Heart left ventricle (tissue), 16 donors: ENCODE results near the gene RNF207. TPM values are rescaled to one million over a fixed set of nuclear protein-coding genes. Genes with fewer than 3 reads are reported as not detected.

Experiments used
- ATAC-seq, 4 donors: fragments of 200-7000 bp; cut with Tn5 transposase; one replicate each; pipeline ENCODE4 v1.9.1; 2020 to 2022; ENCODE audit warnings: moderate library complexity in 4 of 4, mild to moderate bottlenecking in 3 of 4, moderate number of reproducible peaks in 1 of 4
- DNase-seq, 5 donors: peaks; one replicate each; pipeline ENCODE4 v3.0.0-alpha.2; 2020
- H3K27ac ChIP-seq, 12 donors: fragments of 200-600 bp; sonication (generic) in 4 of 12; one replicate each; pipeline versions ENCODE4 v1.5.0 to v1.8.0; 2016 to 2022; ENCODE audit warnings: mild to moderate bottlenecking in 2 of 12
- H3K27me3 ChIP-seq, 9 donors: fragments of 200-600 bp; sonication (generic) in 2 of 9; one replicate each; pipeline versions ENCODE4 v1.5.1 to v1.8.0; 2016 to 2022; ENCODE audit warnings: mild to moderate bottlenecking in 3 of 9
- H3K36me3 ChIP-seq, 9 donors: fragments of 200-600 bp; sonication (generic) in 2 of 9; one replicate each; pipeline versions ENCODE4 v1.5.0 to v1.8.0; 2018 to 2022; ENCODE audit warnings: mild to moderate bottlenecking in 2 of 9
- H3K4me1 ChIP-seq, 12 donors: fragments of 200-600 bp; sonication (generic) in 4 of 12; one replicate each; pipeline versions ENCODE4 v1.5.0 to v1.8.0; 2016 to 2022; ENCODE audit warnings: mild to moderate bottlenecking in 3 of 12
- H3K4me3 ChIP-seq, 12 donors: fragments of 200-600 bp; sonication (generic) in 4 of 12; one replicate each; pipeline versions ENCODE4 v1.5.0 to v1.8.0; 2017 to 2022; ENCODE audit warnings: mild to moderate bottlenecking in 9 of 12, moderate library complexity in 4 of 12
- H3K9me3 ChIP-seq, 12 donors: fragments of 200-600 bp; sonication (generic) in 4 of 12; one replicate each; pipeline versions ENCODE4 v1.5.0 to v1.8.0; 2016 to 2022; ENCODE audit warnings: mild to moderate bottlenecking in 1 of 12
- CTCF ChIP-seq, 12 donors: fragments of 200-600 bp; sonication (generic) in 4 of 12; IDR thresholded peaks; one replicate each; pipeline versions ENCODE4 v1.5.0 to v1.8.0; 2018 to 2022; ENCODE audit warnings: antibody characterized with exemption in 12 of 12, mild to moderate bottlenecking in 5 of 12
- POLR2A ChIP-seq, 2 donors: fragments of 450-650 bp; IDR thresholded peaks; one replicate each; pipeline ENCODE4 v1.6.1; 2017; ENCODE audit warnings: antibody characterized with exemption in 2 of 2, mild to moderate bottlenecking in 2 of 2, moderate library complexity in 2 of 2
- WGBS, 4 donors: extraction: QIAGEN DNeasy Blood & Tissue Kit in 2 of 4; methylation state at CpG; one replicate each; pipeline versions ENCODE4 v1.1.5 to v1.1.7; 2013 to 2018; 5-methylcytosine and 5-hydroxymethylcytosine counted together
- intact Hi-C, 10 donors: fragments of 100-400 bp; cut with DNase I; formaldehyde crosslinking; loops; one replicate each; pipeline versions ENCODE4 v1.11.1 to v1.14.2; 2022
- long read RNA-seq, 3 donors: library from polyadenylated mRNA; unstranded; transcript quantifications; one replicate each; pipeline ENCODE4 v2.0.0, GENCODE V29; 2020 to 2021
- polyA plus RNA-seq, 2 donors: library from polyadenylated mRNA; stranded (reverse); fragments of 200-250 nt; gene quantifications; one replicate each; pipeline ENCODE4 v1.2.3, GENCODE V29; 2013
- total RNA-seq, 9 donors: library from RNA; depleted of rRNA in 2 of 9; stranded (reverse); fragments of >200 nt in 2 of 9; fragmentation: NEBNext Ultra II Directional in 3 of 9; extraction: Animal tissue kit (Norgen Biotek cat#: 25700) in 3 of 9; gene quantifications; one replicate each; pipeline versions ENCODE4 v1.1.0 to v1.2.4, GENCODE V29; 2016 to 2023
- donor health status: ischemic (EF 13 %, LVEDD 7.1; RV severe dilation, severe dysfunction).
- donor health status: healthy with polysubstance abuse.
- donor health status: DM: no; HTN: yes; CAD: no.
- donor health status: DM: no; HTN: no; CAD: no.
- donor health status: ischemic (EF 25% LVEDD 6.9; RV normal size, moderate dysfunction).
- donor health status: ischemic (EF 25% LVEDD 5.7; RV mildly dilated, moderate dysfunction).
- donor health status: healthy.
- donor health status: DM: yes; HTN: yes; CAD: no.
- donor health status: ischemic (EF 35%, LVEDD 5.7; RV mildly dilated, moderate dysfunction).
- donor health status: nonischemic (EF 11% LVEDD 7.7; RV severe dilation, severe dysfunction).
- donor health status: DM: yes; HTN: yes; CAD: no.
- donor health status: PGD.
- donor health status: ischemic (EF 29% LVEDD 5.4; RV normal size, mild dysfunction).
- donor health status: nonischemic (EF 23%, LVEDD 6.1; RV moderate dilation, normal function).

RNF207 gene
- total RNA-seq (100 to 1,000 TPM in 1 of 9 donors, 10 to 100 TPM in 8; 27.0 to 126 (median 58.2) TPM), polyA plus RNA-seq (10 to 100 TPM; 10.6 to 88.6 TPM)
- long read RNA-seq, donor 1, transcript RNF207-201 (18 exons, 3,924 nt): major isoform, 23 of 119 reads
- long read RNA-seq, donor 1, partial matches to known transcripts: 47 of 119 reads
- long read RNA-seq, donor 1, other reads (novel, unspliced or antisense): 45 of 119 reads
- long read RNA-seq, donor 2, transcript RNF207-205 (3 exons, 551 nt): minor isoform, 5 of 92 reads
- long read RNA-seq, donor 2, transcript RNF207-201 (18 exons, 3,924 nt): major isoform, 32 of 92 reads
- long read RNA-seq, donor 2, partial matches to known transcripts: 24 of 92 reads
- long read RNA-seq, donor 2, other reads (novel, unspliced or antisense): 31 of 92 reads
- long read RNA-seq, donor 3, partial matches to known transcripts: 9 of 25 reads
- long read RNA-seq, donor 3, other reads (novel, unspliced or antisense): 11 of 25 reads

- peak within 1 kb of the TSS; percentile 47 to 80 (median 68) for H3K4me3 ChIP-seq
- H3K27me3 ChIP-seq: peaks cover 0 to 34% (median 0%) of the 10 kb centered on the region in 9 donors
- H3K4me1 ChIP-seq: peaks cover 0 to 57% (median 44%) of the 10 kb centered on the region in 12 donors
- 3 to 8% (median 5%) methylated on average over 34 to 66 of the region's 66 CpGs for WGBS, 4 donors
- H3K36me3 ChIP-seq: peaks cover 0 to 13% (median 4%) of the 10 kb centered on the region in 9 donors
- DNase-seq (peak; percentile 77 to 90 (median 80)), ATAC-seq (peak; percentile 17 to 74 (median 72))
- intact Hi-C loops: loop anchor here in 4 of 10 donors (1.0 to 10.0 kb wide), 3 partner anchors 29 to 151 kb away; partner anchors contain the start of genes HES3 (in 3 of the 4) and ICMT (in 1 of the 4)
- no peaks in the 10 kb centered on the region for H3K9me3 ChIP-seq
- TF ChIP-seq POLR2A (IDR thresholded peaks at IDR 0.05) (peak; percentile 32 to 52), CTCF (IDR thresholded peaks at IDR 0.05) (no peak)
- peak within 1 kb of the TSS; percentile 86 to 99 (median 92) for H3K27ac ChIP-seq
These were observed at the start of gene RNF207 for GRCh38 chr1:6205849-6206519. TSS of gene RNF207 (plus strand) at chr1:6206119. CDS start at chr1:6206536, 417 bp downstream.

GRCh38 chr1:6157132-6157527 lies 48.8 kb upstream of the RNF207 start:
- DNase-seq (no peak), ATAC-seq (no peak)
- peaks cover 0 to 34% (median 0%) of the 10 kb centered on the region in 9 donors for H3K27me3 ChIP-seq
- intact Hi-C loops: no loop called here
- no peak for TF ChIP-seq POLR2A (IDR thresholded peaks at IDR 0.05)
- TF ChIP-seq CTCF (IDR thresholded peaks at IDR 0.05): no peak
- 58 to 63% (median 60%) methylated on average over 2 of the region's 2 CpGs; no CpG with 5 or more reads in 1 of the 4 donors for WGBS, 4 donors
- H3K9me3 ChIP-seq: no peaks in the 10 kb centered on the region
- no peaks in the 10 kb centered on the region for H3K36me3 ChIP-seq
- H3K27ac ChIP-seq: no peak overlapping the region
- no peaks in the 10 kb centered on the region for H3K4me1 ChIP-seq
- H3K4me3 ChIP-seq: no peak overlapping the region

GRCh38 chr1:6157528-6158174 lies 48.3 kb upstream of the RNF207 start:
- Histone ChIP-seq H3K9me3 (no peaks in the 10 kb centered on the region), H3K36me3 (no peaks in the 10 kb centered on the region), H3K27ac (no peak overlapping the region), H3K4me1 (no peaks in the 10 kb centered on the region), H3K4me3 (no peak overlapping the region), H3K27me3 (peaks cover 0 to 34% (median 0%) of the 10 kb centered on the region in 9 donors)
- ATAC-seq: no peak
- 64 to 71% (median 67%) methylated on average over 10 to 15 of the region's 15 CpGs for WGBS, 4 donors
- DNase-seq: no peak
- intact Hi-C loops: no loop called here
- TF ChIP-seq POLR2A (IDR thresholded peaks at IDR 0.05) (no peak), CTCF (IDR thresholded peaks at IDR 0.05) (no peak)
